Amygdala (tissue), 56 donors: ENCODE results near the gene ZNF609.

Source experiments
- DNase-seq, 56 donors: peaks; one replicate each; lab custom pipeline; 2025; lab: John Stamatoyannopoulos, UW

Gene ZNF609

DNA sequence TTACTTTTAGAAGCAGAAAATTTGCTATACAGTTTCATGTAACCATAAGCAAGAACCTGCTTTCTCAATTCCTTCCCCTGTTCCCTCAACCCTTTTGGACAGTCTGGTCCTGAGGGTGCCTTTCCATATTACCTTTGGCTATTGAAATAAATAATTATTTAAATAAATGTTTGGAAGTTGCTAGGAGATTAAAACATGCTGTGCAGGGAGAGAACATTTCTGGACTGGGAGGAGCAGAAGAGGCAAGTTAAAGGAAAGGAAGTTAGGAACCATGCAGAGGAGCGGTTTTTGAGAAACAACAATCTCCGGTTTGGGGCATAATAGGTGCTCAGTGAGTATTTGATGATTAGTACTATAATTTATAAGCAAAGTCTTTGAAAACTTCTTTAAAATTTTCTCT, 41.8 kb downstream of the ZNF609 start:
- DNase-seq = no peak

GRCh38 chr15:64502551-64502950, 42.2 kb downstream of the ZNF609 start:
- no peak for DNase-seq

GRCh38 chr15:64503197-64503596, 42.8 kb downstream of the ZNF609 start:
- DNase-seq = peak in 21 of 56 donors; percentile 4 to 57 (median 20)

DNA sequence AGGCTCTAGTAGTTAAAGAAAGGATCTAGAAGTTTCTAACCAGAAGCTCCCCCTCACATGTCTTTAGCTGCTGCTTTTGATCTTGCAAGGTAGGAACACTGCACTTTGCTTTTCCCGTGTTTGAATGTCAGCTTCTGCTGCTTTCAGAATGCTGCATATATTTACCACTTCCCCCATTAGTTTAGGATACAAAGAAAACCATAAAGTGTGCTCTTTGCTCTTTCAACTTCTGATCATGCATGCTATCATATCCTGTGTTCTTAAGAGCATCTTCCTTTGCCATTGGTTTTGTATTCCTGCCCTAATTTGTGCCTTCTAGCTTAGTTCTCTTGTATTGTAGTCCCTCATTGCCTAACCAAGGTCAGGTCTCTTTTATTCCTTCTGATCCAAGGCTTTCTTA, 43.3 kb downstream of the ZNF609 start:
- no peak for DNase-seq

- peak in 37 of 56 donors; percentile 8 to 72 (median 32) for DNase-seq
Measured at GRCh38 chr15:64507293-64507802, 47.0 kb downstream of the ZNF609 start.

GRCh38 chr15:64507845-64508244, 47.5 kb downstream of the ZNF609 start:
- no peak for DNase-seq

DNA sequence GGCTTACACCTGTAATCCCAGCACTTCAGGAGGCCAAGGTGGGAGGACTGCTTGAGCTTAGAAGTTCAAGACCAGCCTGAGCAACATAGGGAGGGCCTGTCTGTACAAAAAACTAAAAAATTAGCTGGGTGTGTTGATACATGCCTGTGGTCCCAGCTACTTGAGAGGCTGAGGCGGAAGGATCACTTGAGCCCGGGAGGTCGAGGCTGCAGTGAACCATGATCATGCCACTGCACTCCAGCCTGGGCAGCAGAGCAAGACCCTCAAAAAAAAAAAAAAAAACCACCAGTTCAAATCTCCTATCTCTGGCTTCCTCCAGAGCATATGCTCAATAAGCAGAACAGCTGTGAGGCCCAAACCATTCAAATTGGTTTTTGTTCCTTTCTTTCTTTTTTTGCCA, 53.4 kb downstream of the ZNF609 start:
- no peak for DNase-seq

DNA sequence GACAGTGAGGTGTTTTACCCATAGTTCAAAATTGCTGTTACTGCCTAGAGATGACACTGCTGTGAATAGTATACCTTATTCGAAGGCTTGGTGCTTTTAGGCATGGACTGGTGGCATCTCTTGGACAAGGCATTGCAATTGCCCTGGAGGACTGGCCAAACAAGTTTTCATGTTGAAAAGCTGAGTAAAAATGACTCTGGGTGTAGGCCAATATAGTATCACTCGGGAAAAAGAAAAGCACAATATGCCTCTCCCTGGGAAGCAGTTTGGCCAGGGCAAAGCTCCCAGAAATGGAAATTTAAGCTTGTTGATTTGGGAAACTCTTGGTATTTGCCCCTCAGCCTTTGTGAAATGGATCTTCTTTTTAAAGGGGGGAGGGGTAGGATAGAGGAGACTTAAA, 54.8 kb downstream of the ZNF609 start:
- DNase-seq = no peak

DNA sequence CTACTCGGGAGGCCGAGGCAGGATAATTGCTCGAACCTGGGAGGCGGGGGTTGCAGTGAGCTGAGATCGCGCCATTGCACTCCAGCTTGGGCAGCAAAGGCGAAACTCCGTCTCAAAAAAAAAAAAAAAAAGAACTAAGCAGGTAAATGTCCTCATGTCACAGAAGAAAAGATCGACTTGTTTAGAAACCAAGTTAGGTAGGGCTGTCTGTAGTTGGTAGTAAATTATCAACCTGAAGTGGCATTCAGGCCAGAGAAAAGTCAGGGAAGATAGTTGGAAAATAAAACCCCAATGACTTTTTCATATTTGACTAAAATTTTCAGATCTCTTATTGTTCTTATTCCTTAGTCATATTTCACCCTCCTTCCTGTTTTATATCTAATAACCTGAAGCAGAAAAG, 55.4 kb downstream of the ZNF609 start:
- DNase-seq = no peak

DNA sequence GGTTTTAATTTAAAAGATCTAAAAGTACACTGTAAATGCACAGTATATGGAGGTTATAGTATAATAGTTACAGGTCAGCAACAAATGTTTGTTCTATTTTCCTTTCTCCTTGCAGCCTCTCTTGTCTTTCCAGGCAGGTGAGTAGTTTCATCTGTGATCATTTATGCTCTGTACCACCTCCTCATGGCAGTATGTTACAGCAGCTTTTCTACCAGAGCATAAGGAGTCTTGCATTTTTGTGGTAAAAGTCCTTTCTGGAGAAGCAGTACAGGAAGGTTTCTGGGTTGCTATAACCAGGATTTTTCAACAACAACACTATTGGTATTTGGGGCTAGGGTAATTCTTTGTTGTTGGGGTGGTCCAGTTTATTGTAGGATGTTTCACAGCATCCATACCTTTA, 59.5 kb downstream of the ZNF609 start:
- DNase-seq = no peak

- DNase-seq = peak in 8 of 56 donors; percentile 4 to 30 (median 15)
Measured at GRCh38 chr15:64521201-64521600, 60.8 kb downstream of the ZNF609 start.

- peak in 46 of 56 donors; percentile 9 to 86 (median 50) for DNase-seq
Measured at GRCh38 chr15:64521726-64522164, 61.4 kb downstream of the ZNF609 start.

DNA sequence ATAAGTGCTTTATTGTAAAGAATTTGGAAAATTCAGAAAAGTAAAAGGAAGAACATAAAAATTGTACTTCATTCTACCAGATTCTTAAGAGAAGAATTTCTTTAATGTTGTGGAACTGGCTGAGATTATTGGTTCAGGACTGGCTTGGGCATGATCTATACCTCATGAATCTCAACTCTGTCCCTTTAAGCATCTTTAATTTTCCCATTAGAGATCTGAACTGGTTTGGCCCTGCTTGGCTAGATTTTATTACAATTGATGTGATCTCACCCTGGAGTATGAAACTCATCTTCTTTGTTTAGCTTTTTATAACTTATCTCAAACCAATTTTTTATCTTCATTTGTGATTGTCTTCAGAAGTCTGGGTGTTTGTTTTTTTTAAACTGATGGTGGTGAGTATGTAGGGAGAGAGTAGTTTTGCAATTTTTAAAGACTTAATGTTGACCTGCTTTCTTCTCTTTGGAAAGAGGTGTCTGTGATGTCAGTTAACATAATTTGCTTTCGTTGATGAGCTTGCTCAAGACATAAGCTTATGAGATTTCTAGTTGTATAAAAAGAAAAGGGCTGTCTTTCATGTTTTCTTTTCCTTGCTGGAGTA, 61.9 kb downstream of the ZNF609 start:
- DNase-seq = no peak

- DNase-seq = no peak
Measured at GRCh38 chr15:64523240-64523639, 62.9 kb downstream of the ZNF609 start.

- no peak for DNase-seq
Measured at GRCh38 chr15:64524778-64525177, 64.4 kb downstream of the ZNF609 start.

GRCh38 chr15:64525828-64526530, 65.6 kb downstream of the ZNF609 start:
- DNase-seq = no peak

DNA sequence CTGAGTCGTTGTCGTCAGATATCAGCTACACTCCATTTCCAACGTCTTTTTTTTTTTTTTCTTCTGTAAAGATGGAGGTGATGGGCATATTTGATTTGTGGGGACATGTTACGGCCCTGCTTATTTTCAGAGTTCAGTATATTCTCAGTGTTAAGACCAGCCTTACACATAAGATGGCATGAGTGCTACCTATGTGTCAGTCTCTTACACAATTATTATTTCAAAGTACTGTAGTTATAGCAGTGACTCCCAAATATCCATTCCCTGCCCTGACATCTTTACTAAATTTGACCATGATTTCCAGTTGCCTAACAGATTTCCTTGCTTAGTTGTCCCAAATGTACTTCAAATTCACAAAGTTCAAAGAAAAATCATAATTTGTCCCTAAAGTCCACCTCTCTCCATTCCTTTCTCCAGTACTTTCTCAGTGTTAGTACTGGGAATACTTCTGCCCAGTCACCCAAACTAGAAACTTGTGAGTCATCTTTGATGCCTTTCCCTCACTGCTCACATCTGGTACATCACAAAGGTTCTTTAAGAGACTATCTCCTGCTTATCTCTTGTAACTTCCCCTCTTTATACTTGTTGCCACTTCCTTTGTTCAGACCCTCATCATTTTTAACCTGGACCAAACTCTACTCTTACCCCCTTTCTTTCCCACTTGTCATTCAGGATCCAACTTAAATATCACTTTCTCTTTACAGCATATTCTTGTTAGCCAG, 67.0 kb downstream of the ZNF609 start:
- no peak for DNase-seq

- no peak for DNase-seq
Measured at GRCh38 chr15:64528871-64529270, 68.5 kb downstream of the ZNF609 start.

GRCh38 chr15:64530472-64530871, 70.1 kb downstream of the ZNF609 start:
- no peak for DNase-seq

DNA sequence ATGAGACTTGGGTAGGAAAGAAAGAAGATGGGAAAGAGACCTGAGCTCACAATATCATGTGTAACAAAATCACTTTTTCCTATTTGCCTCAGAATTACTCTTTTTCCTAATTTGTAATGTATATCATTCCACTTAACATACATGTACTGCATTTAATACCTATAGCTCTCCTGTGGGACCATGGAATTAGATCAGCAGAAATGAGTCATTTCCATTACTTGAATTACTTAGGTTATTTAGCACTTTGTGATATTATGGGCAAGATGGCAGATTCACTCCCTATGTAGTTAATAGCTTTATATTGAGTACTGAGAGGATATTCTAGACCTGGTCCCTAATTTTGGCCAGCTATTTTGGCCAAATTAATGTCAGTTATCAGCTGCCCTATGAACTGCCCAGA, 70.5 kb downstream of the ZNF609 start:
- DNase-seq = no peak

GRCh38 chr15:64532521-64533315, 72.3 kb downstream of the ZNF609 start:
- DNase-seq = no peak
